HG03439 (cell line): ENCODE data around the gene GJD3.

ENCODE experiments used
- ATAC-seq: cut with Tn5 transposase; IDR thresholded peaks from one replicate; pipeline ENCODE4 v1.9.1; 2021; ENCODE audit warnings: mild to moderate bottlenecking, moderate library complexity; ENCODE audit not compliant: unreplicated experiment

Gene GJD3

DNA sequence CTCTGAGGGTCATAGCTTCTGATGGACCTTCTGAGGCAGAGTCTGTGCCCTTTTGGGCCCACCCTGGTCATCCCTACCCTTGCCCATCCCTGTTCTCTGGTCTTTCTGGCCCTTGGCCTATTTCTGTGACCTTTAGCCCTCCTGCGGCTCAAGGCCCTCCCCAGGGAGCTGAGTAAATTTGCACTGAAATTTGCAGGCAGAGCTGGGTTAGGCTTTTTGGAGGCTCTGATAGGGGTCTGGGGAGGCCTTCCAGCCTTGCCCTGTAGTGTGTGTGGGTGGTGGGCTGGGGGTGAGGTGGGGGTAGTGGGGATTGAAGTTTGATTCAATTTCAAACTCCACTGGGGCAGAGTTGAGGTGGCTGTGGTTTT lies 37.7 kb downstream of the GJD3 start:
- ATAC-seq: no peak

DNA sequence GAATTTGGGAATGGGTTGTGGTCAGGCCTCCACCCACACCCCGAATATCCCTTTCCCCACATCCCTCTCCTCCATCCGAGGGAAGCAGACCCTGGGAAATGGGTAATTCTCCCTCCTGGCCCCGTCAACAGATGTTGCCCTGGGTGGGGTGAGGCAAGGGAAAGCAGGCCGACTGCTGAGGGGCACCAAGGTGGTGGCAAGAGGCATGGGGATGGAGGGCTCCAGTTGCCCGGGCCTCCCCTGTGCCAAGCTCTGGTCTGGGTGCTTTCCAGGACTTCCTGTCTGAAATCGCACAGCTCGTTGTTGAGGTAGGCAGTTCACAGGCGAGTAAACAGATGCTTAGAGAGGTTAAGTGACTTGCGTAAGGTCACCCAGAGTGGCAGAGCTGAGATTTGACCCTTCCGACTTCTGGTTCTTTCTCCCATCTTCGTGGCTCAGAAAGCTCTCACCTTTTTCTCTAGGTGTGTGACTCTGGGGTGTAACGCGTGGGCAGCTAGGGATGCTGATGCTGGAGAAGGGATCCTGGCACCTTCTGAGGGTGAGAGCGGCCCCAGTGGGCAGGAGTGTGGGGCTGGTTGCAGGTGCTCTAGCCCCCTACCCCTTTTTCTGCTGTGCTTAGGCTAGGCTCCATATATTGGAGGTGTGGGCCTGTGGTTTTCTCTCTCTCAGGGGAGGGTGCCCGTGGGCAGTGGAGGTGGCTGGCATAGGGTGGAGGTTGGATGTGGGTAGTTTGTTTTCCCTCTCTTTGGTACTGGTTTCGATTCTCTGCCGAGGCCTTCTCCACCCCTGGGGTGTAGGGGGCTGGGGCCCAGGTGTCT lies 38.3 kb downstream of the GJD3 start:
- no peak for ATAC-seq

DNA sequence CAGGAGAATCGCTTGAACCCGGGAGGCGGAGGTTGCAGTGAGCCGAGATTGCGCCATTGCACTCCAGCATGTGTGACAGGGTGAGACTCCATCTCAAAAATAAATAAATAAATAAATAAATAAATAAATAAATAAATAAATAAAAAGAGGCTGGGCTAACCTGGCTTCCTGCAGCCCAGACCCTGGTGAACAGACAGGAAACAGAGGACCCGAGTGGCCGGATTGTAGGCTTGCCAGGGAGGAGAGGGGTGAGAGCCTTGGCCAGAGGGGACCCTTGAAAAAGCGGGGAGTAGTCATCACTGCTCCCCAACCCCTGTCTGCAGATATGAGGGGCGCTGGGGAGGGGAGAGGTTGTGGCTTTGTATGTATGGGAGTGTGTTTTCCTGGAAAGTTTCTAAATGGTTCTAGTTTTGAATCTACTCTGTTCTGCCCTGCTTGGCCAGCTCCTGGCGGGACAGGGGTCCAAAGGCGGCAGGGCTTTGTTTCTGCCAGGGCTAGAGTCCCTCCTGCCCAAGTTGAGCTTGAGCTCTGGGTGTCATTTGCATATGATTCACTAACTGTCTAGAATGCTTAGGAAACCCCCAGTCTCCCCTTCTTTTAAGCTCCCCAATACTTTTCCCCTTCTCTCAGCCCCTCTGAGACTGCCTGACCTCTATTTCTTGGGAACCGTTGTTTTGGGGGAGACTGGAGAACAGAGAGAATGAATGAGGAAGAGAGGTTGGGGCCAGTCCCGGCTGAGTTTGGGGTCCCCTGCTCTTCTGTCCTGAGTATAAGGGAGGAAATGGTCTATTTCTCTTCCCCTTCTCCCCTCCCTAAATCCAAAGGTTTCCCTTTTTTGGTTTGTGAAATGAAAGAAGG lies 39.2 kb downstream of the GJD3 start:
- no peak for ATAC-seq

DNA sequence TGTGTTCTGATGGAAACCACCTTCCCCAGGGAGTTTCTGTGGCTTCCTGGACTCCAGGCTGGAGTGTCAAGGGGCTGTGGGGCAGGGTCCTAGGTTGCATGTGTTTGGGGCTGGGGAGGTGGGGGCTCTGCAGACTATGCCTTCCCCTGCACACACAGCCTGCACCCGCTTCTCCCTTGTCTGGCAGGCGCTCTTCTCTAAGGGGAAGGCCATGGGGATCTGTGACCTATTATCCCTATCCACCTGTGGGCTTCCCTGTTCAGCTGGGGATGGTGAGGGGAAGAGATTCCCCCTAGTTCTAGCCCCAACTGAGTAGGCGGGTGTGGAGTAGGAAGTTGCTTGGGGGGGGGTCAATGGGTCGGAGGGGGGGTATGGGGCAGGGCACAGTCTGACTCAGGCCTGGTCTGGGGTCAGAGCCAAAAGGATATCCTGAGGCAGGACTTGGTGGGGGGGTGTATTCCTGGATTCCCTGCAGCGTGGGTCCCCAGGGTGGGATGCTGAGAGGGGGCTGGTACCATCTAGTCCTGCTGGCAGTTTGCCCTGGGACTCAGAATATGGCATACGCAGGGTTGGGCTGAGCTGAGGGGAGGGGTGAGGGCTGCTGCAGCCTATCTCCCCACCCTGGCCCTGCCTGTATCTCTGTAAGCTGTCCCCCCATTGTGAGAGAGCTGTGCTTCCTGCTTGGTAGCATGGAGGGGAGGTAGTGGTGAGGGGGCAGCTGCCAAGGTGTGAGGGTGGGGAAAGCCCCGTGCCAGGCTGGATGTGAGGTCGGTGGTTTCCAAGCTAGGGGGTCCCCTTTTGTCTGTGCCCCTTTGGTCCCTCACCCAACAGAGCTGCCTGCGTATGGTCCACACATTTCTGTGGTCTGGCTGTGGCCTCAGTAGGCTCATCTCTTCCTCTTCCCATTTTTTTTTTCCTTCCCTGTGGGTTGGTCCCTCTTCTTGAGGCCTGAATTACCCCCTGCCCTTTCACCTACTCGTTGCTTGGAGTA lies 40.9 kb downstream of the GJD3 start:
- no peak for ATAC-seq

DNA sequence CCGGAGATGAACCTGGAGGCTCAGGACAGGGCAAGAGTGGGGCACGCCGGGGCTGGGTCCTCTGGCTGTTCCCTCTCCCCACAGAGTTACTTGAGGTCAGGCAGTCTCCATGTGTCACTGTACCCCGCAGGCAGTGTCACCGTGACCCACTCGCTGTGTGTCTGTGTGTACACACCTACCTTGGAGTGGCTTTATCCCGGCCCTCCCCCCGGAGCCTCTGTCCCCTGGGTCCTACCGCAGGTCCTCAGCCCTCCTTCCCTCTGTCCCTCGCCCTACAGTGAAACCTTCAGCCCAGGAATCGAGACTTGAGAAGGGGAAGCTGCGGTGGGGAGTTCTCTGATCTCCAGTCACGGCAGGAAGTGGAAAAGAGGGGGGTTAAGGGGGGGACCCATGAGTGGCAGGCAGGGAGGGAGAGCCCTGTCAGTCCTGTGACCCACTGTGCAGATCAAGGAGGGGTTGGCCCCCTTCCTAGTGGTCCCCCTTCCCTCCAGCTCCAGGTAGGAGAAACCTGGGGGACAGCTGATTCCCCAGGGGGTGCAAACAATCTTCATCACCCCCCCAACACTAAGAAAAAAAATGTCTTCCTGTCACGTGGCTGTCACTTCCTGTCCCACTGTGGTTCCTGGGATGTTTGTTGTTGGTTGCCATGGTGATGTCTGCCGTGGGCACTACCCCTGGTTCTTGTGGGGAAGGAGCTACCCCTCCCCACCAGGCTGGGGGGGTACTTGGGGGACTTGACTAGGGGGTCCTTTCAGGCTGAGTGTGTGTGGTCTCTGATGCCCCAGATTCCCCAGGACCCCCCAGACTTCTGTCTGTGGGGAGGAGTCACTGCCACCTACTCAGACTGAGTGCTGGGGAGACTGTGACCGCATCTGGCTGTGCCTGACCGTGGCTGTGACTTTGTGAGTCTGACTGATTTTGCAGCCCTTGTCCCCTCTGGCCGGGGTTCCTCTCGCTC lies 41.9 kb downstream of the GJD3 start:
- peak; percentile 31 for ATAC-seq

DNA sequence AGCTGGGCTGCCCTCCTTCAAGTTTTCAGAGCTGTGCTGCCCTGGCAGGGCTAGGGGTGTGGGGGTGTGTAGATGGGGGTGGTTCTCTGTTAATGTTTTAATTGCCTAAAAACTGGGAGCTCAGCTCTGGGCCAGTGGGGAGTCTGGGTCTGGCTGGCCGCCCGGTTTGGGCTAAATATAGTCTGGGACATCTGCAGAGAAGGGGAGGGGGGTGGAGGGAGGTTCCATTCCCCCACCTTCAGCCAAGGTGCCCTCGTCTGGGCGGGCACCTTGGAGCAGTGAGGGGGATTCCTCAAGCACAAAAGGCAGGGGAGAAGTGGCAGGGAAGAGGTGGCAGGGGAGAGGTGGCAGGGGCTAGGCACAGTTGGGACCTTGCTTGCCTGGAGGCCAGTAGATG lies 42.6 kb downstream of the GJD3 start:
- no peak for ATAC-seq

DNA sequence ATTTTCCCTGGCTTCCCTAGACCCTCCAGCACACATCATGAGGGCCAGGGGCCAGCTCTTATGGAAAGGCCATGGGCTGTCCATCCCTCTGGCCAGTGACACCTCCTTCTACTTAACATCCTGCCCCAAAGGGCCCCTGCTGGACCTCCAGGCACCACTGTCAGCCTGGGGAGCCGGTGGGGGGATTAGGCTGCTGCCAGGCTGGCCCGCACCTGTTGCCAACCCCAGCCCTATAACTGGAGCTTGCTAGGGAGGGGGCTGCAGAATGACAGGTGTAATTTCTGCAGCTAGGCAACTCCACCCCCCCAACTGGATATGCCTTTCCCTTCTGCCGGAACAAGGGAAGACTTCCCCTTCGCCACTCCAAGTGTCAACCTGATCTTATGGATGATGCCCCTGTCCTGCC lies 43.0 kb downstream of the GJD3 start:
- no peak for ATAC-seq

DNA sequence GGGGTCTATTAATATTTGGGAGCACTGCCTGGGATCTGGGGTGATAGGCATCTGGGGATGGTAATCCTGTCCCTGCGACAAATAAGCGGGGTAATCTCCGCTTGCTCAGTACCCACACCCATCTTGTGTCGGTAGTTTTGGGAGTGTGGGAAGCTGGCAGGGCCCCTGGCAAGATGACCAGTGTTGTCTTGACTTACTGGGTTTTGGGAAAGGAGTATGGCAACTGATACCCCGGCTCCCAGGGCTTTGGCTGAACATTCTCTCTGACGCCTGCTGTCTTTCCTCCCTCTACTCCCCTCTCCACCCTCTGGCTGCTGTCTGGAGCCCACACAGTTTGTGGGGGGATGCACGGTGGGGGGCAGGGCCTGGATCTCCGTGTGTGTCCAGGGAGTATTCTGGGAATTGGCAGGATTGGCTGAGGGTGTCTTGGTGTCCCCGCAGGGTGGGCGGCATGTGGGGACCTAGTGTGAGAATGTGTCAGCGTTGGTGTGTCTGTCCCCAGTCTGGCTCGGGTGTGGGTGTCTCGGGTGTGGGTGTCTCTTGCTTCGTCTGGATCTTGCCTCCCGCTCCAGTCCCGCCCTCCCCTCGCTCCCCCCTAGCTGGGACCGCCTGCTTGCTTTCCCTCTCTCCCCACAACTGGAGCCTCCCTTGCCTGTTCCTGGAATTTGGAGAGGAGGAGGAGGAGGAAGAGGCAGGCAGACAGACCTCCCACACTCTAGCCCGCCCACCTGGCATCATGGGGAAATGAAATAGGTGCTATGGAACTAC lies 43.6 kb downstream of the GJD3 start:
- ATAC-seq: no peak

DNA sequence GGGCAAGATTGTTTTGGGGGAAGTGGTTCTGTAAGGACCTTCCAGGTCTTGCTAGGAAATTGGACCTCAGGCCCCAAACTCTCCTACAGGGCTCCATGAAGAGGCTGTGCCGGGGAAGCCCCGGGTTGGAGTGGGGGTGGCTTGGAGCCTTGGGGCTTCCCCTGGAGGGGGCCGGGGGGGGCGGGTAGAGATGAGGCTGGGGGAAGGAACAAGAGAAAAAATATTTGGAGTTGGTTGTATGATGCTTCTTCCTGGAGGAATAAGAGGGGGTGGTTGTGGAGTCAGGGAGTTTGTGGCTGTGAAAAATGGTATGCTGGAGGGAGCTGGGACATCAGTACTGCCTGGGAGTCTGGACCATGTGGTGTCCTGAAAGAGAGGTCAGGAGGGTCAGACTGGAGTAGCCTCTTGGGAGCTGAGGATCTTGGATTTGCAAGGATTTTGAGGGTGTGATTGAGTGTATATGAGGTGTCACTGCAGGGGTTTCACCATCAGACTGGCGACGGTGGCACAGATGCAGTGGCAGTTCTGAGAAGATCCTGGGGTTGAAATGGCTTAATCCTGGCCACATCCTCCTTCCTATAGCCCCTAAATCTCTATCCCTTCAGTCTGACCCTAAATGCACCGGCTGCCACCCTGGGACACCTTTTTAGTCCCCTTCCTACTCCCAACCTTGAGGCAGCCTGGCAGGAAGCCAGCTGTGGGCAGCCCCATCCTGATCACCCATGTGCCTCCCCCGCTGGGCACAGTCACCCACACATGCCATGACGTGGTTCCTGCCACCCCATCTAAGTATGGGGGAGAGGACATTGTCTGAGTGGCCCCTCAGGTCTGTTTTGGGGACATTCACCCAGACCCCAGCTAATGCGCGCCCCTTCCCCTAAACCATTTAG lies 44.6 kb downstream of the GJD3 start:
- no peak for ATAC-seq

DNA sequence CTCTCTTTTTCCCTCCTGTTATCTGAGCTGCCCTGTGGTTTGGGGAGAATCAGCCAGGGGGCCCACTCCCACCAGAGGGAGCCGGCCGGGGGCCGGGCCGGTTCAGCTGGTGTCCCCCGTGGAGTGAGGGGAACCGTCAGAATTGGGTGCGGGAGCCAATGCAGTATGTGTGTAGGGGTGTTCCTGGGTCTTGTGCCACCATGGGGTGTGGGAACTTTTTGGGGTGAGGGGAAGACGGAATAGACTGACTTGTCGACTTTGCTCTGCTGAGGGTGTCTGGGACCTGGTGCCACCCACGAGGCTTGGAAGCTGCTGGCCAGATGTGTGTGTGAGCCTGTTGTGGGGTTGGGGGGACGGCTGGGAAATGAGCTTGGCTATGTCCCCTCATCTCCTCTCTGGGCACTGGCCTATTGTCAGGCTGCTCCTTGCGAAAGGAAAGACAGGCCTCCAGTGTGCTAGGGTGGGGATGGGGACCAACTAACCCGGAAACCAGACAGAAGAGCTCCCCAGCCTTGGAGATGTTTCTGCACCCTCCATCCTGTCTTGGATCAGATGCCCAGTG lies 45.6 kb downstream of the GJD3 start:
- ATAC-seq: no peak

DNA sequence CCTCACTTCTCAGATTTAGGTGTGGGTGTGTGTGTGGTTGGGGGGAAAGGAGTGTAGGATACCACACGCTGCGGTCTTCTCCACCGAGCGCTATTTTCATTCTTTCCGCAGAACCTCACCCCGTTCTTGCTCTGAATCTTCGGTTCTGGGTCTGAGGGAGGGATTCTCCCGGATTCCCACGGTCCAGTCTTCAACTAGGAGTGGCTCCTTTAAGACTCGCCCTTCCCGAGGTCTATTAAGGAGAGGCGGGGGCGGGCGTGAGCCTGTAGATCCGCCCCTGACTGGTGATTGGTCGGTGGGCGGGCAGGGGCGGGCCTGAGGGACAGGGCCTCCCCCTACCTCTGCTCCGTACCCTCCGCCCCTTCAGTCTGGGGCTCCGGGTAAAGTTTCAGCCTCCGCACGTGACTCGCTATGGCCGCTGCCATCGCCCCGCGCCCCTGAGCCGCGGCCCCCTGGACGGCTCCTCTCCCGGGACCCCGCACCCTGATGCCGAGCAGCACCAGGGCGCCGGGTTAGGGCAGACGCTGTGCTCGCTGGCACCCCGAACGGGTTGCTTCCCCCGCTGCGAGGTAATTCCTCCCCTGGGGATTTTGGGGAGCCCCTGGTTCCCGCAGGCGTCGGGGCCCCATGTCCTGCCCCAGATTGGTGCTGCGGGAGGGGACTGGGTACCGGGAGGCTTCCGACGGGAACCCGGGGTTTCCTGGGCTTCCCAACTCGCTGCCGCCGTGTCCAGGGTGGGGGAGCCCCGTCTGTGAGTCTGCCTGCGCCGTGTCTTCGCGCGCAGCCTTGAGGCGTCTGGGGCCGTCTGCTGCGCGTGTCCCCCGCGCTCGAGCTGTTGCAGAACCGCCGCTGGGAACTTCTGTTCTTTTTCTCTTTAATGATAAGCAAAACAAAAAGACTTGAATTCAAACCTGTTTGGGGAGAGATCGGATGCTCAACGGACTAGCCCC lies 46.4 kb downstream of the GJD3 start:
- peak; percentile 51 for ATAC-seq

DNA sequence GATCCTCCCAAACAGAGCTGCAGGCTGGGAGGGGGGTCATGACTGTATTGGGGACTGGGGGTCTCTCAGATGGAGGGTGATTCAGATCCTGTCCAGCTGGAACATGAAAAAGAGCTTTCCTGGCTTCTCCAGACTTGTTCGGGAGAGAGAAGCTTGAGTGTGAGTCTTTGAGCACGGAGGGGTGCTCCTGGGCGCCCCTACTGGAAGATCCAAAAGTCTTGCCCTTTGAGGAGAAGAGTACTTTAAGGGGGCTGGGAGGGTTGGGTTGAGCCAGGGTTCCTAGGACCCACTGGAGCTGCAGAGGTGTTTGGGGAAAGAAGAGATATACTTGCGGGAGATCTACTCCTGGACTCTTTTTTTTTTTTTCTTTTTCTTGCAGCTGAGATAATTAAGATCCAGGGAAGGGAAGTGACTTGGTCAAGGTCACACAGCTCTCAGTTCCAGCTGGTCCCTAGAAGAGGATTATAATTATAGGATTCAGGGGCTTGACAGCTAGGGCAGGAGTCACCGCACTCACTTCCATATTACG lies 47.1 kb downstream of the GJD3 start:
- no peak for ATAC-seq

DNA sequence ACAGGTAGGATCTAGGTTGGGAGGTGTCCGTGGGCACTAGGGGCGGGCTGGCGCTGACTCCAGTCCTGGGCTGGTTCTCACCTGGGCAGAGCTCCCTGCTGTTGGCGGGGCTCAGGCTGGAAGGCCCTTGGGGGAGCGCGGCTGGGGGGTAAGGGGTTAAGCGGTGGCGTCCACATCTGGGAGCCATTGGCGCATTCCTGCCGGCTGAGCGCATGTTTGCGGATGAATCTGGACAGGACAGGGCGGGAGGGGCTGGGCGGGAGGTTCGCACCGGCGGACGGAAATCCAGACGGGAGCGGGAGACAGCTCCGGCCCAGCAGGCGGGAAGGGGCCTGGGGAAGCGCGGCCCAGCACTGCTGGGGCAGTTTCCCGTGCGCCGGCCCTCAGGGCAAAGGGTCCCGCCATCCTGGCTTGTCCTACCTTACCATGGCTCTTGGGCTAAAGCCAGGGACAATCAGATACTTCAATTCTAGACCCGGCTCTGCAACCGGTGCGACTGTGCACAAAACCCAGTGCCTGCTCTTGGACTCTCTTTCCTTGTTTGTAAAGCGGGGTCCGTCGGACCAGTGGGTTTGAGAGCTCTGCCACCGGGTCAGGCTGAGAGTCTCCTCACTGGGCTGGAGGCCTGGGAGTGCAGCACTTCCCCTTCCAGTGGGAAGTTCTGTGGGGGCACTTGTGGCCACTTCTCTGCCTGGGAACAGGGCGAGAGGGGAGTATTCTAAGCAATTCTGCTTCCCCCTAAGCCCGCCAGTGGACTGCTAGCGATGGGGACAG lies 47.8 kb downstream of the GJD3 start:
- no peak for ATAC-seq

DNA sequence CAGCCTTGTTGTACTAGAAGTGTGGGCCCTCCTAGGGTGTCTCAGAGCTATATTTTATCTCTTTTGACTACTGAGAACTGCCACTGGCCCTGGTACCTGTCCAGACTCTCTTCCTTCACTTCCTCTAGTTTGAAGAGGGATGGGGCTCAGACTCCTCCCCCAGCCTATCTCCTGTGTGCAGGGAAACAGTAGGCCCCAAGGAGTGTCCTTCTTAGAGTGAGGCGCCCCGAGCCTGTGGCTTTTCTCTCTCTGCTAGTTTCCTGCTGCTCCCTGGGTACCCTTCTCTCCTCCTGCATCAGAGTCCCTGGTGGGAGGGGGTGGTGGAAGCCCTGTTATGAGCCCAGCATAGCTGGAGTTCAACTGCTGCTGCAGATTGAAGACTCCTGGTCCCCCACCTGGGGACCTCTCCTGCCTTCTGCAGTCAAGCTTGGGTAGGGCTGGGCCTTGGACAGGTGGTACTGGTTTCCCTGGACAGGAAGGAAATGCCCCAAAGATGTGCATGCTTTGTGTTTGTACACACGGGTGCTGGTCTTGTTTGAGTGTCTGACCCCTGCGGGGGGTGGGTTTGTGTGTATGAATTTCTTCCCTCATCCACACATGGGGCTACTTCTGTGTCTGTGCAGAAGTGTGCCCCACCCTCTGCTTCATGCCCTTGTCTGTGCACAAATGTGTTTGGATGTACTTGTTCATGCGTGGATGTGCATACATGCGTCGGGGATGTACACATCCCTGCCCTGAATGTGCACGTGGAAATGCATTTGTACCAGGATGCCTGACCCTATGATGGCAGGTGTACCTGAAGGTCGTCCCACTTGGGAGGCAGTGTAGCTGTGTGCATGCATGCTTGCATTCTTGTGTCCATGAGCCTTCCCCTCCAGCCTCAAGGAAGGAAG lies 48.6 kb downstream of the GJD3 start:
- ATAC-seq: no peak

DNA sequence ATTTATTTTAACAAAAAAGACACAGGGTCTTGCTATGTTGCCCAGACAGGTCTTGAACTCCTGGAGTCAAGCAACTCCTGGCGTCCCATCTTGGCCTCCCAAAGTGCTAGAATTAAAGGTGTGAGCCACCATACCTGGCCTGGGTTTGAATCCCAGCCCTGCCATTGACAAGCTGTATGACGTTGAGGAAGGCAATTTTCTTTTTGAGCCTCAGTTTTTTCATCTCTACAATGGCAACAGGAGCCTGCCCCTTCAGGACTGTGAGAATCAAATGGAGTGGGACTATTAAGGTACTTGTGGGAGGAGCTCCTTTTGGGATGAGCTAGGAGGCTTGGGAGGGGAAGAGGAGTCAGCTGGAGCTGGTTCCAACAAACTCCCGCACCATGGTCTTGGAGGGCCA lies 49.3 kb downstream of the GJD3 start:
- ATAC-seq: no peak
